GM12875 (cell line): ENCODE measurements around the gene WDR3.

ENCODE experiments used
- H3K4me3 ChIP-seq: one replicate; pipeline ENCODE4 v1.5.1; 2011; ENCODE audit warnings: low read depth, low read length, control low read depth
- CTCF ChIP-seq: IDR thresholded peaks from 2 replicates; pipeline ENCODE4 v1.5.1; 2011; ENCODE audit warnings: low read depth, mild to moderate bottlenecking, control low read depth, inconsistent platforms, low read length, moderate library complexity, borderline replicate concordance; ENCODE audit not compliant: insufficient read depth

The WDR3 gene

GRCh38 chr1:117929343-117930172 is at the start of gene WDR3, which contains the start of gene GDAP2:
Gene WDR3, plus strand, starts transcription at chr1:117929739. Its CDS starts 3,581 bp downstream, at chr1:117933320.
Gene GDAP2, minus strand, starts transcription at chr1:117929621. Its CDS starts 9,264 bp downstream, at chr1:117920357.
- no peak for TF ChIP-seq CTCF
- peak within 1 kb of the TSS; percentile 95 for H3K4me3 ChIP-seq

GRCh38 chr1:117883616-117884015 is 45.9 kb upstream of the WDR3 start:
- no peak for TF ChIP-seq CTCF
- no peak overlapping the region for H3K4me3 ChIP-seq

GRCh38 chr1:117886101-117886795 is 43.3 kb upstream of the WDR3 start:
- H3K4me3 ChIP-seq: no peak overlapping the region
- no peak for TF ChIP-seq CTCF

- TF ChIP-seq CTCF: no peak
- H3K4me3 ChIP-seq: no peak overlapping the region
Observed at GRCh38 chr1:117890452-117890851, 39.1 kb upstream of the WDR3 start.

GRCh38 chr1:117892512-117892911 is 37.0 kb upstream of the WDR3 start:
- TF ChIP-seq CTCF: no peak
- H3K4me3 ChIP-seq: no peak overlapping the region

GRCh38 chr1:117894078-117894477 is 35.5 kb upstream of the WDR3 start:
- no peak for TF ChIP-seq CTCF
- no peak overlapping the region for H3K4me3 ChIP-seq
